Endothelial cell of umbilical vein (primary cell): Measurements from ENCODE around the gene MYLK2. TPM values are rescaled to one million over a fixed set of nuclear protein-coding genes. Genes with fewer than 3 reads are reported as not detected.

Experiments
- BruUV-seq: library from RNA; stranded (reverse); fragments of 400-500 nt; replicated peaks from 2 replicates; lab custom pipeline; 2021; lab: Mats Ljungman, UMichigan
- CTCF ChIA-PET: fragments of 300-600, 350-600 bp; sonication (Branson Sonifier 250); formaldehyde crosslinking; loops from one replicate; lab custom pipeline; 2021; ENCODE audit warnings: antibody characterized with exemption, inconsistent platforms; lab: Charles Lee
- POLR2A ChIA-PET: fragments of 300-600, 350-600 bp; sonication (Branson Sonifier 250); formaldehyde crosslinking; loops from one replicate; lab custom pipeline; 2021; ENCODE audit warnings: antibody characterized with exemption, inconsistent platforms; lab: Charles Lee
- DNase-seq: peaks from one replicate; pipeline ENCODE4 v3.0.0-alpha.2; 2011; ENCODE audit warnings: low read depth, low spot score
- FAIRE-seq: peaks from 2 replicates; lab custom pipeline; 2011; peaks lifted over from hg19 to GRCh38; lab: Jason Lieb, UNC
- H2AFZ ChIP-seq: 2 replicates; pipeline ENCODE4 v1.6.0; 2012; ENCODE audit warnings: low read depth, low read length, control low read depth, inconsistent platforms
- H3K27ac ChIP-seq: 2 replicates; pipeline ENCODE4 v1.5.1; 2011; ENCODE audit warnings: low read depth, mild to moderate bottlenecking, control low read depth, low read length, moderate library complexity; ENCODE audit not compliant: insufficient read depth
- H3K27me3 ChIP-seq, 2 experiments: 2 replicates each; pipeline versions ENCODE4 v1.6.0 to v1.6.1; 2011; ENCODE audit warnings: low read length in 2 of 2, mixed read lengths in 1 of 2; ENCODE audit not compliant: control insufficient read depth in 2 of 2, insufficient read depth in 2 of 2
- H3K36me3 ChIP-seq, 2 experiments: 2 replicates in 1 of 2; 3 replicates in 1 of 2; pipeline ENCODE4 v1.5.1; 2011; ENCODE audit warnings: low read length in 2 of 2, mild to moderate bottlenecking in 1 of 2, moderate library complexity in 1 of 2; ENCODE audit not compliant: control insufficient read depth in 2 of 2, insufficient read depth in 2 of 2; ENCODE audit errors: extremely low read depth in 1 of 2
- H3K4me1 ChIP-seq: 3 replicates; pipeline ENCODE4 v1.5.1; 2011; ENCODE audit warnings: mild to moderate bottlenecking, low read length; ENCODE audit not compliant: control insufficient read depth, insufficient read depth; ENCODE audit errors: extremely low read depth
- H3K4me2 ChIP-seq: 2 replicates; pipeline ENCODE4 v1.6.1; 2011; ENCODE audit warnings: low read length, control low read depth, mixed read lengths; ENCODE audit not compliant: insufficient read depth
- H3K4me3 ChIP-seq, 3 experiments: fragments of 200-600 bp in 1 of 3; sonication (generic), shearing (Covaris generic) in 1 of 3; replicated peaks in 1 of 3; 2 replicates each; pipeline ENCODE4 v1.5.1; 2011 to 2016; ENCODE audit warnings: control low read depth in 3 of 3, low read length in 3 of 3, mild to moderate bottlenecking in 2 of 3, inconsistent platforms in 1 of 3, low read depth in 1 of 3, moderate library complexity in 1 of 3; ENCODE audit not compliant: insufficient read depth in 1 of 3
- H3K79me2 ChIP-seq: 2 replicates; pipeline ENCODE4 v1.6.0; 2012; ENCODE audit warnings: low read length, inconsistent platforms; ENCODE audit not compliant: control insufficient read depth, insufficient read depth
- H3K9ac ChIP-seq: replicated peaks from 2 replicates; pipeline ENCODE3; 2011; ENCODE audit warnings: low read length, control low read depth; ENCODE audit not compliant: insufficient read depth; ENCODE audit errors: extremely low read depth
- H3K9me1 ChIP-seq: replicated peaks from 3 replicates; pipeline ENCODE4 v1.6.0; 2011; ENCODE audit warnings: mild to moderate bottlenecking, low read length; ENCODE audit not compliant: control insufficient read depth, insufficient read depth; ENCODE audit errors: extremely low read depth
- H3K9me3 ChIP-seq: replicated peaks from 2 replicates; pipeline ENCODE4 v1.5.1; 2012; ENCODE audit warnings: low read length, inconsistent platforms; ENCODE audit not compliant: control insufficient read depth, insufficient read depth
- H4K20me1 ChIP-seq: replicated peaks from 2 replicates; pipeline ENCODE3; 2011; ENCODE audit warnings: mild to moderate bottlenecking, low read length; ENCODE audit not compliant: control insufficient read depth, insufficient read depth; ENCODE audit errors: extremely low read depth
- CTCF ChIP-seq, 2 donors: IDR thresholded peaks; 1 replicate in 1 of 2; 2 replicates in 1 of 2; pipeline ENCODE4 v1.5.1; 2011; ENCODE audit warnings: low read length in 2 of 2, mild to moderate bottlenecking in 2 of 2, moderate library complexity in 2 of 2, control low read depth in 1 of 2, inconsistent platforms in 1 of 2, low read depth in 1 of 2; ENCODE audit not compliant: insufficient read depth in 1 of 2; ENCODE audit errors: extremely low read depth in 1 of 2
- EZH2 ChIP-seq: IDR thresholded peaks from 2 replicates; pipeline ENCODE4 v1.6.1; 2012; ENCODE audit warnings: borderline replicate concordance, low read depth, mild to moderate bottlenecking, moderate library complexity, low read length, inconsistent platforms; ENCODE audit not compliant: severe bottlenecking
- FOS ChIP-seq: IDR thresholded peaks from 2 replicates; pipeline ENCODE4 v1.6.1; 2011; ENCODE audit warnings: mild to moderate bottlenecking, low read length, moderate library complexity, borderline replicate concordance; ENCODE audit not compliant: insufficient read depth
- GATA2 ChIP-seq: IDR thresholded peaks from 2 replicates; pipeline ENCODE4 v1.7.0; 2011; ENCODE audit warnings: low read depth, mild to moderate bottlenecking, moderate library complexity, mixed read lengths, low read length; ENCODE audit not compliant: insufficient read length, insufficient read depth
- JUN ChIP-seq: IDR thresholded peaks from 2 replicates; pipeline ENCODE4 v1.6.1; 2011; ENCODE audit warnings: borderline replicate concordance, low read depth; ENCODE audit not compliant: insufficient read length, insufficient read depth
- MAX ChIP-seq: IDR thresholded peaks from 2 replicates; pipeline ENCODE4 v1.6.1; 2011; ENCODE audit not compliant: insufficient read depth, insufficient read length
- MYC ChIP-seq: IDR thresholded peaks from one replicate; pipeline ENCODE4 v1.6.1; 2011; ENCODE audit warnings: mild to moderate bottlenecking, low read depth, low read length
- POLR2A ChIP-seq: IDR thresholded peaks from 2 replicates; pipeline ENCODE4 v1.6.1; 2012; ENCODE audit warnings: low read depth, mild to moderate bottlenecking, control low read depth, low read length
- POLR2AphosphoS5 ChIP-seq: IDR thresholded peaks from 2 replicates; pipeline ENCODE4 v1.6.1; 2012; ENCODE audit warnings: low read depth, mild to moderate bottlenecking, control low read depth, low read length, moderate library complexity; ENCODE audit not compliant: insufficient read depth
- dilution Hi-C: fragments of 300-500 bp; cut with MboI; formaldehyde crosslinking; loops from one replicate; pipeline ENCODE4 v1.15.0; 2019; ENCODE audit warnings: low sequenced_read_pairs; ENCODE audit not compliant: extremely low pct_ligation_motif_present
- intact Hi-C: fragments of 100-400 bp; cut with micrococcal nuclease; formaldehyde crosslinking; loops from one replicate; pipeline ENCODE4 v1.10.0; 2022
- polyA plus RNA-seq, 4 experiments: library from polyadenylated mRNA; depleted of rRNA in 3 of 4; stranded (reverse) in 3 of 4; unstranded in 1 of 4; fragments of >200 nt; gene quantifications; 2 replicates each; pipeline versions ENCODE4 v1.2.1 to v1.2.3, GENCODE V29; 2011 to 2012; ENCODE audit warnings: missing spikeins in 1 of 4
- total RNA-seq: library from RNA; stranded (reverse); gene quantifications from 2 replicates; pipeline ENCODE4 v1.2.3, GENCODE V29; 2021

The MYLK2 gene
- total and polyA plus RNA-seq, 2 donors (not counting 3 experiments of a cell fraction or from before 2014, with no cell fraction given), result 2.6 to 2.7 TPM

GRCh38 chr20:31809661-31810060 lies 9.5 kb upstream of the MYLK2 start:
- intact Hi-C loops, result no loop called here

More at GRCh38 chr20:31809661-31810060, 9.5 kb upstream of the MYLK2 start:
- Histone ChIP-seq H3K9me3 (no peaks in the 10 kb centered on the region), H3K9ac (no peak overlapping the region), H3K27ac (no peak overlapping the region), H3K4me1 (peaks cover 8% of the 10 kb centered on the region), H3K27me3 (no peaks in the 10 kb centered on the region), H3K36me3 (no peaks in the 10 kb centered on the region), H3K4me3 (no peak overlapping the region), H3K79me2 (no peaks in the 10 kb centered on the region), H4K20me1 (no peaks in the 10 kb centered on the region), H3K4me2 (no peak overlapping the region), H3K9me1 (no peaks in the 10 kb centered on the region), H2AFZ (no peak overlapping the region)
- dilution Hi-C loops, result no loop called here
- DNase-seq, result no peak
- TF ChIP-seq JUN, result no peak
- TF ChIP-seq EZH2, result no peak
- TF ChIP-seq MAX, result no peak
- TF ChIP-seq GATA2, result no peak
- TF ChIP-seq CTCF (IDR thresholded peaks at IDR 0.05; ENCODE audit: extremely low read depth in 1 of 2, insufficient read depth in 1 of 2, low read depth in 1 of 2, low read length in 2 of 2), result no peak
- no peak for TF ChIP-seq FOS
- no peak for TF ChIP-seq POLR2A
- TF ChIP-seq MYC, result no peak
- no peak for TF ChIP-seq POLR2AphosphoS5
- no TSS peak for BruUV-seq
- CTCF ChIA-PET, result interaction anchor here (2.0 kb wide), 1 partner anchor 16 kb away, joined by 4 read pairs; no protein-coding TSS in a partner anchor
- POLR2A ChIA-PET, result no interaction called here
- no peak for FAIRE-seq
